Measurements from ENCODE around the gene DTYMK.

Gene DTYMK

GRCh38 chr2:241678307-241678706 lies 8.3 kb downstream of the DTYMK start (continued):
- TF ChIP-seq PATZ1 (CRISPR knock-in tag; IDR thresholded peaks at IDR 0.05; ENCODE audit: borderline replicate concordance) = no peak
- TF ChIP-seq ZNF70 (CRISPR knock-in tag; IDR thresholded peaks at IDR 0.05) = no peak
- TF ChIP-seq ZNF8 (CRISPR knock-in tag; IDR thresholded peaks at IDR 0.05) = no peak
- no peak for TF ChIP-seq ZC3H10 (CRISPR knock-in tag; IDR thresholded peaks at IDR 0.05)

GRCh38 chr2:241677392-241677791 lies 9.2 kb downstream of the DTYMK start:
- TF ChIP-seq ZNF8 (CRISPR knock-in tag; IDR thresholded peaks at IDR 0.05) = no peak
- no peak for TF ChIP-seq TOX (CRISPR knock-in tag; IDR thresholded peaks at IDR 0.05; ENCODE audit: borderline replicate concordance)
- no peak for TF ChIP-seq PPARA (CRISPR knock-in tag; IDR thresholded peaks at IDR 0.05; ENCODE audit: borderline replicate concordance)
- TF ChIP-seq CSDC2 (CRISPR knock-in tag; IDR thresholded peaks at IDR 0.05) = no peak
- TF ChIP-seq TSHZ2 (CRISPR knock-in tag; IDR thresholded peaks at IDR 0.05) = no peak
- TF ChIP-seq TCF4 (CRISPR knock-in tag; IDR thresholded peaks at IDR 0.05; ENCODE audit: borderline replicate concordance) = no peak
- no peak for TF ChIP-seq CREB5 (CRISPR knock-in tag; IDR thresholded peaks at IDR 0.05; ENCODE audit: low read depth)
- TF ChIP-seq PATZ1 (CRISPR knock-in tag; IDR thresholded peaks at IDR 0.05; ENCODE audit: borderline replicate concordance) = no peak
- no peak for TF ChIP-seq ZFP3 (CRISPR knock-in tag; IDR thresholded peaks at IDR 0.05)
- TF ChIP-seq ZNF70 (CRISPR knock-in tag; IDR thresholded peaks at IDR 0.05) = no peak
- TF ChIP-seq OSR1 (CRISPR knock-in tag; IDR thresholded peaks at IDR 0.05) = no peak
- no peak for TF ChIP-seq ZFP30 (CRISPR knock-in tag; IDR thresholded peaks at IDR 0.05)
- no peak for TF ChIP-seq ESRRG (CRISPR knock-in tag; IDR thresholded peaks at IDR 0.05)
- TF ChIP-seq GLIS3 (CRISPR knock-in tag; IDR thresholded peaks at IDR 0.05) = no peak
- no peak for TF ChIP-seq RARB (CRISPR knock-in tag; IDR thresholded peaks at IDR 0.05)
- no peak for TF ChIP-seq ZNF565 (CRISPR knock-in tag; conservative IDR thresholded peaks at IDR 0.05; ENCODE audit: low read depth)
- no peak for ATAC-seq

- TF ChIP-seq TSHZ2 (CRISPR knock-in tag; IDR thresholded peaks at IDR 0.05) (no peak), CSDC2 (CRISPR knock-in tag; IDR thresholded peaks at IDR 0.05) (no peak), ARNTL (CRISPR knock-in tag; IDR thresholded peaks at IDR 0.05; ENCODE audit: borderline replicate concordance, low read depth) (no peak)
- ATAC-seq = no peak
Observed at GRCh38 chr2:241676665-241677064, 9.9 kb downstream of the DTYMK start.

- ATAC-seq = no peak
- TF ChIP-seq PPARA (CRISPR knock-in tag; IDR thresholded peaks at IDR 0.05; ENCODE audit: borderline replicate concordance) (no peak), TOX (CRISPR knock-in tag; IDR thresholded peaks at IDR 0.05; ENCODE audit: borderline replicate concordance) (no peak), SNAI2 (CRISPR knock-in tag; IDR thresholded peaks at IDR 0.05) (no peak), OSR1 (CRISPR knock-in tag; IDR thresholded peaks at IDR 0.05) (no peak), CREB5 (CRISPR knock-in tag; IDR thresholded peaks at IDR 0.05; ENCODE audit: low read depth) (no peak), ZNF70 (CRISPR knock-in tag; IDR thresholded peaks at IDR 0.05) (no peak), CSDC2 (CRISPR knock-in tag; IDR thresholded peaks at IDR 0.05) (no peak), TCF4 (CRISPR knock-in tag; IDR thresholded peaks at IDR 0.05; ENCODE audit: borderline replicate concordance) (no peak), ARNTL (CRISPR knock-in tag; IDR thresholded peaks at IDR 0.05; ENCODE audit: borderline replicate concordance, low read depth) (no peak), ISL1 (CRISPR knock-in tag; IDR thresholded peaks at IDR 0.05) (no peak)
Observed at GRCh38 chr2:241675885-241676284, 10.7 kb downstream of the DTYMK start.
